Measurements from ENCODE around the gene LGR6.

DNA sequence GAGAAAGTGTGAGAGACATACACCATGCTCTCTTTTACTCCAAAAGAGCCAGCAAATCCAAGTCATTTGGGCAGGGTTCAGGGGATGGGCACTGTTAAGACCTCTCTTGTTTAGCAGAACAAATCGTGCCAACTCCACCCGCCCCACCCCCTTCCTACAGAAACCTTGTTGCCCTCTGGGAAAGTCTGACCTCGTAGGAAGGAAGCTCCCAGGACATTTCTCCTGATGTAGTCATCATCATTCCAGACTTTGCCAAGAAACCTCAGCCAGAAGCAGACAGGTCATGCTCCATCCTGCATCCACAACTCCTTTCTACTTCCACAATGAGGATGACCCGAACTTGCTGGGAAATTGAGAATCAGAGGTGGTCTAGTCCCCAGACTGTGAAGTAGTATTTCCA, 90.4 kb downstream of the LGR6 start:
- TF ChIP-seq POLR2A (IDR thresholded peaks at IDR 0.05) (no peak), POLR2AphosphoS5 (IDR thresholded peaks at IDR 0.05) (no peak)
- TF ChIP-seq, protein P1, sequence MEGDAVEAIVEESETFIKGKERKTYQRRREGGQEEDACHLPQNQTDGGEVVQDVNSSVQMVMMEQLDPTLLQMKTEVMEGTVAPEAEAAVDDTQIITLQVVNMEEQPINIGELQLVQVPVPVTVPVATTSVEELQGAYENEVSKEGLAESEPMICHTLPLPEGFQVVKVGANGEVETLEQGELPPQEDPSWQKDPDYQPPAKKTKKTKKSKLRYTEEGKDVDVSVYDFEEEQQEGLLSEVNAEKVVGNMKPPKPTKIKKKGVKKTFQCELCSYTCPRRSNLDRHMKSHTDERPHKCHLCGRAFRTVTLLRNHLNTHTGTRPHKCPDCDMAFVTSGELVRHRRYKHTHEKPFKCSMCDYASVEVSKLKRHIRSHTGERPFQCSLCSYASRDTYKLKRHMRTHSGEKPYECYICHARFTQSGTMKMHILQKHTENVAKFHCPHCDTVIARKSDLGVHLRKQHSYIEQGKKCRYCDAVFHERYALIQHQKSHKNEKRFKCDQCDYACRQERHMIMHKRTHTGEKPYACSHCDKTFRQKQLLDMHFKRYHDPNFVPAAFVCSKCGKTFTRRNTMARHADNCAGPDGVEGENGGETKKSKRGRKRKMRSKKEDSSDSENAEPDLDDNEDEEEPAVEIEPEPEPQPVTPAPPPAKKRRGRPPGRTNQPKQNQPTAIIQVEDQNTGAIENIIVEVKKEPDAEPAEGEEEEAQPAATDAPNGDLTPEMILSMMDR (IDR thresholded peaks at IDR 0.05): no peak
